ENCODE results near the gene OSBPL8.
"Not testable (repeated sequence)": the region's sequence is repeated elsewhere in the genome, so short reads cannot be mapped to it uniquely, and the experiment has no call there.

Gene OSBPL8

GRCh38 chr12:76533331-76533730 lies 26.2 kb downstream of the OSBPL8 start:
- no peak overlapping the region for H3K4me3 ChIP-seq (ENCODE audit: low read length)
- H3K36me3 ChIP-seq (ENCODE audit: insufficient read depth, low read length) = no peaks in the 10 kb centered on the region
- H3K9me3 ChIP-seq (ENCODE audit: low read length) = no peaks in the 10 kb centered on the region
- no peaks in the 10 kb centered on the region for H3K27me3 ChIP-seq (ENCODE audit: insufficient read depth, low read length)
- no peaks in the 10 kb centered on the region for H3K4me1 ChIP-seq (ENCODE audit: insufficient read depth, low read length)
- H2AFZ ChIP-seq (ENCODE audit: low read depth, low read length) = no peak overlapping the region

GRCh38 chr12:76532520-76532919 lies 27.1 kb downstream of the OSBPL8 start:
- no peaks in the 10 kb centered on the region for H3K4me1 ChIP-seq (ENCODE audit: insufficient read depth, low read length)
- no peak overlapping the region for H2AFZ ChIP-seq (ENCODE audit: low read depth, low read length)
- no peaks in the 10 kb centered on the region for H3K9me3 ChIP-seq (ENCODE audit: low read length)
- no peaks in the 10 kb centered on the region for H3K27me3 ChIP-seq (ENCODE audit: insufficient read depth, low read length)
- no peak overlapping the region for H3K4me3 ChIP-seq (ENCODE audit: low read length)
- H3K36me3 ChIP-seq (ENCODE audit: insufficient read depth, low read length) = no peaks in the 10 kb centered on the region

- Histone ChIP-seq H3K4me3 (ENCODE audit: low read length) (no peak overlapping the region), H3K4me1 (ENCODE audit: insufficient read depth, low read length) (no peaks in the 10 kb centered on the region), H2AFZ (ENCODE audit: low read depth, low read length) (no peak overlapping the region), H3K27me3 (ENCODE audit: insufficient read depth, low read length) (no peaks in the 10 kb centered on the region), H3K9me3 (ENCODE audit: low read length) (no peaks in the 10 kb centered on the region), H3K36me3 (ENCODE audit: insufficient read depth, low read length) (no peaks in the 10 kb centered on the region)
Measured at GRCh38 chr12:76531056-76531455, 28.5 kb downstream of the OSBPL8 start.

GRCh38 chr12:76530516-76530915 lies 29.1 kb downstream of the OSBPL8 start:
- H2AFZ ChIP-seq (ENCODE audit: low read depth, low read length) = no peak overlapping the region
- no peaks in the 10 kb centered on the region for H3K4me1 ChIP-seq (ENCODE audit: insufficient read depth, low read length)
- no peaks in the 10 kb centered on the region for H3K36me3 ChIP-seq (ENCODE audit: insufficient read depth, low read length)
- no peaks in the 10 kb centered on the region for H3K27me3 ChIP-seq (ENCODE audit: insufficient read depth, low read length)
- no peak overlapping the region for H3K4me3 ChIP-seq (ENCODE audit: low read length)
- no peaks in the 10 kb centered on the region for H3K9me3 ChIP-seq (ENCODE audit: low read length)

GRCh38 chr12:76529226-76529918 lies 30.2 kb downstream of the OSBPL8 start:
- Histone ChIP-seq H3K9me3 (ENCODE audit: low read length) (no peaks in the 10 kb centered on the region), H3K36me3 (ENCODE audit: insufficient read depth, low read length) (no peaks in the 10 kb centered on the region), H3K27me3 (ENCODE audit: insufficient read depth, low read length) (no peaks in the 10 kb centered on the region), H3K4me1 (ENCODE audit: insufficient read depth, low read length) (no peaks in the 10 kb centered on the region), H3K4me3 (ENCODE audit: low read length) (no peak overlapping the region), H2AFZ (ENCODE audit: low read depth, low read length) (no peak overlapping the region)

- Histone ChIP-seq H3K4me3 (ENCODE audit: low read length) (no peak overlapping the region), H3K36me3 (ENCODE audit: insufficient read depth, low read length) (peaks cover 3% of the 10 kb centered on the region), H3K27me3 (ENCODE audit: insufficient read depth, low read length) (no peaks in the 10 kb centered on the region), H3K4me1 (ENCODE audit: insufficient read depth, low read length) (no peaks in the 10 kb centered on the region), H3K9me3 (ENCODE audit: low read length) (peaks cover 15% of the 10 kb centered on the region), H2AFZ (ENCODE audit: low read depth, low read length) (no peak overlapping the region)
Measured at GRCh38 chr12:76523408-76523807, 36.2 kb downstream of the OSBPL8 start.

GRCh38 chr12:76520348-76520747 lies 39.2 kb downstream of the OSBPL8 start:
- Histone ChIP-seq H3K36me3 (ENCODE audit: insufficient read depth, low read length) (peaks cover 6% of the 10 kb centered on the region), H2AFZ (ENCODE audit: low read depth, low read length) (no peak overlapping the region)

GRCh38 chr12:76519538-76519937 lies 40.0 kb downstream of the OSBPL8 start:
- Histone ChIP-seq H3K9me3 (ENCODE audit: low read length) (peaks cover 24% of the 10 kb centered on the region), H3K27me3 (ENCODE audit: insufficient read depth, low read length) (no peaks in the 10 kb centered on the region), H3K36me3 (ENCODE audit: insufficient read depth, low read length) (peaks cover 6% of the 10 kb centered on the region), H3K4me3 (ENCODE audit: low read length) (no peak overlapping the region), H2AFZ (ENCODE audit: low read depth, low read length) (no peak overlapping the region), H3K4me1 (ENCODE audit: insufficient read depth, low read length) (no peaks in the 10 kb centered on the region)

More at GRCh38 chr12:76520348-76520747, 39.2 kb downstream of the OSBPL8 start:
- Histone ChIP-seq H3K4me1 (ENCODE audit: insufficient read depth, low read length) (no peaks in the 10 kb centered on the region), H3K27me3 (ENCODE audit: insufficient read depth, low read length) (no peaks in the 10 kb centered on the region), H3K4me3 (ENCODE audit: low read length) (no peak overlapping the region), H3K9me3 (ENCODE audit: low read length) (peaks cover 23% of the 10 kb centered on the region)

- peaks cover 24% of the 10 kb centered on the region for H3K9me3 ChIP-seq (ENCODE audit: low read length)
- no peak overlapping the region for H3K4me3 ChIP-seq (ENCODE audit: low read length)
- H3K36me3 ChIP-seq (ENCODE audit: insufficient read depth, low read length) = peaks cover 6% of the 10 kb centered on the region
- no peaks in the 10 kb centered on the region for H3K27me3 ChIP-seq (ENCODE audit: insufficient read depth, low read length)
- no peak overlapping the region for H2AFZ ChIP-seq (ENCODE audit: low read depth, low read length)
- no peaks in the 10 kb centered on the region for H3K4me1 ChIP-seq (ENCODE audit: insufficient read depth, low read length)
Measured at GRCh38 chr12:76518699-76519098, 40.9 kb downstream of the OSBPL8 start.

GRCh38 chr12:76515271-76515670 lies 44.3 kb downstream of the OSBPL8 start:
- Histone ChIP-seq H3K36me3 (ENCODE audit: insufficient read depth, low read length) (peaks cover 2% of the 10 kb centered on the region), H3K9me3 (ENCODE audit: low read length) (peaks cover 12% of the 10 kb centered on the region), H3K27me3 (ENCODE audit: insufficient read depth, low read length) (no peaks in the 10 kb centered on the region), H2AFZ (ENCODE audit: low read depth, low read length) (no peak overlapping the region), H3K4me3 (ENCODE audit: low read length) (no peak overlapping the region), H3K4me1 (ENCODE audit: insufficient read depth, low read length) (no peaks in the 10 kb centered on the region)

- not testable (repeated sequence) for H3K9me3 ChIP-seq (ENCODE audit: low read length); H3K27me3 ChIP-seq (ENCODE audit: insufficient read depth, low read length); H3K4me1 ChIP-seq (ENCODE audit: insufficient read depth, low read length); H3K36me3 ChIP-seq (ENCODE audit: insufficient read depth, low read length); H3K4me3 ChIP-seq (ENCODE audit: low read length); H2AFZ ChIP-seq (ENCODE audit: low read depth, low read length)
Measured at GRCh38 chr12:76511116-76511716, 48.4 kb downstream of the OSBPL8 start.

GRCh38 chr12:76508128-76508980 lies 51.2 kb downstream of the OSBPL8 start:
- H3K36me3 ChIP-seq (ENCODE audit: insufficient read depth, low read length) = no peaks in the 10 kb centered on the region
- H3K27me3 ChIP-seq (ENCODE audit: insufficient read depth, low read length) = no peaks in the 10 kb centered on the region
- H2AFZ ChIP-seq (ENCODE audit: low read depth, low read length) = no peak overlapping the region
- no peaks in the 10 kb centered on the region for H3K4me1 ChIP-seq (ENCODE audit: insufficient read depth, low read length)
- peaks cover under 1% of the 10 kb centered on the region for H3K9me3 ChIP-seq (ENCODE audit: low read length)
- H3K4me3 ChIP-seq (ENCODE audit: low read length) = no peak overlapping the region

GRCh38 chr12:76506149-76506548 lies 53.4 kb downstream of the OSBPL8 start:
- Histone ChIP-seq H3K9me3 (ENCODE audit: low read length) (peaks cover 4% of the 10 kb centered on the region), H2AFZ (ENCODE audit: low read depth, low read length) (no peak overlapping the region), H3K36me3 (ENCODE audit: insufficient read depth, low read length) (no peaks in the 10 kb centered on the region), H3K4me1 (ENCODE audit: insufficient read depth, low read length) (no peaks in the 10 kb centered on the region), H3K4me3 (ENCODE audit: low read length) (no peak overlapping the region), H3K27me3 (ENCODE audit: insufficient read depth, low read length) (no peaks in the 10 kb centered on the region)
